Measurements from ENCODE around the gene CSF2. TPM values are rescaled to one million over a fixed set of nuclear protein-coding genes. Genes with fewer than 3 reads are reported as not detected.
A peak's percentile ranks its signal among the peaks of the same experiment; 100 is the strongest.

CSF2 gene
- total and polyA plus RNA-seq, 2 of the 4 experiments (the other 2 are of a cell fraction), result 0.31 TPM; not detected in 1

- WGBS, 2 experiments (ENCODE audit: extremely low coverage in 2 of 2, insufficient read length in 1 of 2), result 92% methylated on average over 2 of the region's 3 CpGs; no CpG with 5 or more reads in 1 of the 2 experiments
- no peak for DNase-seq
- Histone ChIP-seq H3K4me3 (ENCODE audit: insufficient read depth, low read depth, low read length) (no peak overlapping the region), H3K9me1 (ENCODE audit: insufficient read depth, low read length) (peaks cover 11% of the 10 kb centered on the region), H3K4me1 (ENCODE audit: control insufficient read depth, insufficient read depth, low read length) (peaks cover 6% of the 10 kb centered on the region), H3K4ac (ENCODE audit: low read depth, low read length) (no peak overlapping the region), H3K14ac (replicated peaks; ENCODE audit: low read depth, low read length) (no peak overlapping the region), H3K9me3 (ENCODE audit: control insufficient read depth, insufficient read depth, low read length) (no peaks in the 10 kb centered on the region), H3K4me2 (ENCODE audit: low read depth, low read length) (no peak overlapping the region), H2BK5ac (ENCODE audit: low read depth, low read length, poor library complexity, severe bottlenecking) (no peak overlapping the region), H4K5ac (ENCODE audit: low read depth, low read length) (no peak overlapping the region), H3K27me3 (ENCODE audit: control insufficient read depth, insufficient read depth, low read length) (no peaks in the 10 kb centered on the region), H3K36me3 (ENCODE audit: control insufficient read depth, insufficient read depth, low read length) (no peaks in the 10 kb centered on the region), H3K56ac (ENCODE audit: extremely low read depth, insufficient read depth, low read length) (no peak overlapping the region), H4K20me1 (ENCODE audit: insufficient read depth, low read length) (no peaks in the 10 kb centered on the region), H4K8ac (ENCODE audit: low read depth in 2 of 2, low read length in 2 of 2) (no peak overlapping the region), H3K9ac (ENCODE audit: low read depth, low read length) (no peak overlapping the region), H3K79me1 (ENCODE audit: low read depth in 1 of 2, low read length in 2 of 2) (no peaks in the 10 kb centered on the region), H2AK9ac (replicated peaks; ENCODE audit: low read depth, low read length, poor library complexity) (peak overlapping the region; percentile 47), H2BK20ac (ENCODE audit: low read depth, low read length) (no peak overlapping the region), H2BK15ac (ENCODE audit: low read depth, low read length) (no peak overlapping the region), H2AK5ac (ENCODE audit: low read depth, low read length) (0 out of 2 replicates have a peak overlapping the region, but pooled peaks have one; percentile 39), H2AFZ (replicated peaks; ENCODE audit: low read length, poor library complexity) (no peak overlapping the region), H4K91ac (ENCODE audit: insufficient read depth, low read depth, low read length) (no peak overlapping the region), H2BK120ac (ENCODE audit: low read depth, low read length) (no peak overlapping the region), H3K18ac (ENCODE audit: low read depth, low read length) (no peak overlapping the region), H3K27ac (ENCODE audit: insufficient read depth, low read length) (no peak overlapping the region), H3K23ac (ENCODE audit: low read depth, low read length) (no peak overlapping the region)
- POLR2A ChIA-PET (ENCODE audit: unreplicated experiment), result no interaction called here
- no peak for ATAC-seq (ENCODE audit: low read depth)
- in situ Hi-C loops (cut with MboI; ENCODE audit: low sequenced_read_pairs), result loop anchor here (25.0 kb wide), 1 partner anchor 407 kb away; the partner anchor contains the start of gene IRF1
- dilution Hi-C loops (cut with HindIII; ENCODE audit: low sequenced_read_pairs, unreplicated experiment), result no loop called here
- TF ChIP-seq CTCF (conservative IDR thresholded peaks at IDR 0.05; ENCODE audit: low read depth, low read length) (no peak), RAD21 (IDR thresholded peaks at IDR 0.05; ENCODE audit: low read length) (no peak), MAFK (IDR thresholded peaks at IDR 0.05; ENCODE audit: low read depth, low read length) (no peak), MAZ (IDR thresholded peaks at IDR 0.05; ENCODE audit: borderline replicate concordance, low read depth, low read length) (no peak), RCOR1 (IDR thresholded peaks at IDR 0.05; ENCODE audit: insufficient replicate concordance, low read length) (no peak), MXI1 (IDR thresholded peaks at IDR 0.05; ENCODE audit: borderline replicate concordance, low read depth, low read length) (no peak), ELK1 (IDR thresholded peaks at IDR 0.05; ENCODE audit: borderline replicate concordance, low read depth, low read length) (no peak), CEBPB (IDR thresholded peaks at IDR 0.05; ENCODE audit: low read depth, low read length) (no peak), RFX5 (IDR thresholded peaks at IDR 0.05; ENCODE audit: low read depth, low read length) (no peak), BHLHE40 (IDR thresholded peaks at IDR 0.05; ENCODE audit: low read depth, low read length) (no peak), POLR2A (IDR thresholded peaks at IDR 0.05; ENCODE audit: low read depth, low read length) (no peak), FOS (IDR thresholded peaks at IDR 0.05; ENCODE audit: low read depth, low read length) (no peak), NFE2L2 (IDR thresholded peaks at IDR 0.05; ENCODE audit: low read depth, low read length) (no peak), CHD1 (IDR thresholded peaks at IDR 0.05; ENCODE audit: low read depth, low read length) (no peak), SMC3 (IDR thresholded peaks at IDR 0.05; ENCODE audit: low read depth, low read length) (no peak)
- TF ChIP-seq, protein P1, sequence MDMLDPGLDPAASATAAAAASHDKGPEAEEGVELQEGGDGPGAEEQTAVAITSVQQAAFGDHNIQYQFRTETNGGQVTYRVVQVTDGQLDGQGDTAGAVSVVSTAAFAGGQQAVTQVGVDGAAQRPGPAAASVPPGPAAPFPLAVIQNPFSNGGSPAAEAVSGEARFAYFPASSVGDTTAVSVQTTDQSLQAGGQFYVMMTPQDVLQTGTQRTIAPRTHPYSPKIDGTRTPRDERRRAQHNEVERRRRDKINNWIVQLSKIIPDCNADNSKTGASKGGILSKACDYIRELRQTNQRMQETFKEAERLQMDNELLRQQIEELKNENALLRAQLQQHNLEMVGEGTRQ (IDR thresholded peaks at IDR 0.05; ENCODE audit: low read depth, low read length), result no peak
- intact Hi-C loops (cut with micrococcal nuclease), result no loop called here
- no TSS peak for BruUV-seq (replicated peaks)
- CTCF ChIA-PET, result no interaction called here
Observed at GRCh38 chr5:132080595-132080994, 7.0 kb downstream of the CSF2 start.
